Activated CD4-positive, alpha-beta T cell treated with anti-CD3 and anti-CD28 coated beads for 48 hours (primary cell): ENCODE data around the gene CFAP97D1.

ENCODE experiments used
- DNase-seq: peaks from one replicate; pipeline ENCODE4 v3.0.0-alpha.2; 2020

The CFAP97D1 gene

GRCh38 chr17:43800736-43801135 lies 20.5 kb downstream of the CFAP97D1 start:
- no peak for DNase-seq

GRCh38 chr17:43801844-43802243 lies 21.6 kb downstream of the CFAP97D1 start:
- DNase-seq = no peak

GRCh38 chr17:43803758-43804157 lies 23.5 kb downstream of the CFAP97D1 start:
- DNase-seq = no peak

GRCh38 chr17:43805117-43805516 lies 24.9 kb downstream of the CFAP97D1 start:
- DNase-seq = no peak

- no peak for DNase-seq
These were observed 27.8 kb downstream of the CFAP97D1 start for GRCh38 chr17:43808076-43808475.

GRCh38 chr17:43809121-43809520 lies 28.9 kb downstream of the CFAP97D1 start:
- no peak for DNase-seq

GRCh38 chr17:43810226-43810715 lies 30.0 kb downstream of the CFAP97D1 start:
- DNase-seq = no peak

- DNase-seq = no peak
These were observed 30.6 kb downstream of the CFAP97D1 start for GRCh38 chr17:43810823-43811222.

- no peak for DNase-seq
These were observed 32.4 kb downstream of the CFAP97D1 start for GRCh38 chr17:43812396-43813265.

GRCh38 chr17:43813386-43813785 lies 33.2 kb downstream of the CFAP97D1 start:
- DNase-seq = no peak

GRCh38 chr17:43814026-43814425 lies 33.8 kb downstream of the CFAP97D1 start:
- DNase-seq = no peak

GRCh38 chr17:43814714-43815113 lies 34.5 kb downstream of the CFAP97D1 start:
- no peak for DNase-seq

- no peak for DNase-seq
These were observed 36.4 kb downstream of the CFAP97D1 start for GRCh38 chr17:43816336-43817320.

GRCh38 chr17:43817826-43818225 lies 37.6 kb downstream of the CFAP97D1 start:
- no peak for DNase-seq

GRCh38 chr17:43818966-43819365 lies 38.7 kb downstream of the CFAP97D1 start:
- no peak for DNase-seq

GRCh38 chr17:43820759-43821158 lies 40.5 kb downstream of the CFAP97D1 start:
- no peak for DNase-seq

GRCh38 chr17:43822570-43823190 lies 42.4 kb downstream of the CFAP97D1 start:
- DNase-seq = no peak

- no peak for DNase-seq
These were observed 43.3 kb downstream of the CFAP97D1 start for GRCh38 chr17:43823350-43824084.

GRCh38 chr17:43825567-43825966 lies 45.3 kb downstream of the CFAP97D1 start:
- DNase-seq = no peak

GRCh38 chr17:43826206-43826605 lies 46.0 kb downstream of the CFAP97D1 start:
- DNase-seq = no peak

GRCh38 chr17:43827596-43827995 lies 47.4 kb downstream of the CFAP97D1 start:
- DNase-seq = no peak

GRCh38 chr17:43829738-43830137 lies 49.5 kb downstream of the CFAP97D1 start:
- DNase-seq = no peak
